Measurements from ENCODE around the gene ALDH3A2.

DNA sequence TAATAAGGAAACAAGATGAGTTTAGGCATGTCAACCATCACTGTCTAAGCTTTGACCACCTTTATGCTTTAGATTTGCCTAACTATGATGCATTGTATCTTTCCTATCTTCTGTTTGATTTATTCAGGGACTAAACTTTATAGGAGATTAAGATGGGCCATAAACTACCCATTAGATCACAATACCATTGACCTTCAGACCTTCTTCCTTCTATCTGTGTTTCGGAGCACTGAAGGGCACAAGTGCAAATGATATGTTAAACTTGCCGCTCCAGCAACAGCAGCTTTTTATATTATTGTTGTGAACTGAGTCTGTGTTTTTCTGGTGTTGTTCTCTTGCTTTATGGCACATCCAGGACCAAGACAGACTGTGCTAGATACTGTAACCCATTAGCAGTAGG, 16.6 kb upstream of the ALDH3A2 start:
- TF ChIP-seq POLR2A (IDR thresholded peaks at IDR 0.05): no peak
- TF ChIP-seq, protein P1, sequence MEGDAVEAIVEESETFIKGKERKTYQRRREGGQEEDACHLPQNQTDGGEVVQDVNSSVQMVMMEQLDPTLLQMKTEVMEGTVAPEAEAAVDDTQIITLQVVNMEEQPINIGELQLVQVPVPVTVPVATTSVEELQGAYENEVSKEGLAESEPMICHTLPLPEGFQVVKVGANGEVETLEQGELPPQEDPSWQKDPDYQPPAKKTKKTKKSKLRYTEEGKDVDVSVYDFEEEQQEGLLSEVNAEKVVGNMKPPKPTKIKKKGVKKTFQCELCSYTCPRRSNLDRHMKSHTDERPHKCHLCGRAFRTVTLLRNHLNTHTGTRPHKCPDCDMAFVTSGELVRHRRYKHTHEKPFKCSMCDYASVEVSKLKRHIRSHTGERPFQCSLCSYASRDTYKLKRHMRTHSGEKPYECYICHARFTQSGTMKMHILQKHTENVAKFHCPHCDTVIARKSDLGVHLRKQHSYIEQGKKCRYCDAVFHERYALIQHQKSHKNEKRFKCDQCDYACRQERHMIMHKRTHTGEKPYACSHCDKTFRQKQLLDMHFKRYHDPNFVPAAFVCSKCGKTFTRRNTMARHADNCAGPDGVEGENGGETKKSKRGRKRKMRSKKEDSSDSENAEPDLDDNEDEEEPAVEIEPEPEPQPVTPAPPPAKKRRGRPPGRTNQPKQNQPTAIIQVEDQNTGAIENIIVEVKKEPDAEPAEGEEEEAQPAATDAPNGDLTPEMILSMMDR (IDR thresholded peaks at IDR 0.05): no peak

Measured in testis (tissue), 2 donors.